Ammon's horn (tissue), 1 donor: Measurements from ENCODE around the gene RYR2.
"Not testable (repeated sequence)": the region's sequence is repeated elsewhere in the genome, so short reads cannot be mapped to it uniquely, and the experiment has no call there.

Source experiments
- DNase-seq: peaks from one replicate; pipeline ENCODE4 v3.0.0-alpha.2; 2016; ENCODE audit warnings: low spot score

Gene RYR2

DNA sequence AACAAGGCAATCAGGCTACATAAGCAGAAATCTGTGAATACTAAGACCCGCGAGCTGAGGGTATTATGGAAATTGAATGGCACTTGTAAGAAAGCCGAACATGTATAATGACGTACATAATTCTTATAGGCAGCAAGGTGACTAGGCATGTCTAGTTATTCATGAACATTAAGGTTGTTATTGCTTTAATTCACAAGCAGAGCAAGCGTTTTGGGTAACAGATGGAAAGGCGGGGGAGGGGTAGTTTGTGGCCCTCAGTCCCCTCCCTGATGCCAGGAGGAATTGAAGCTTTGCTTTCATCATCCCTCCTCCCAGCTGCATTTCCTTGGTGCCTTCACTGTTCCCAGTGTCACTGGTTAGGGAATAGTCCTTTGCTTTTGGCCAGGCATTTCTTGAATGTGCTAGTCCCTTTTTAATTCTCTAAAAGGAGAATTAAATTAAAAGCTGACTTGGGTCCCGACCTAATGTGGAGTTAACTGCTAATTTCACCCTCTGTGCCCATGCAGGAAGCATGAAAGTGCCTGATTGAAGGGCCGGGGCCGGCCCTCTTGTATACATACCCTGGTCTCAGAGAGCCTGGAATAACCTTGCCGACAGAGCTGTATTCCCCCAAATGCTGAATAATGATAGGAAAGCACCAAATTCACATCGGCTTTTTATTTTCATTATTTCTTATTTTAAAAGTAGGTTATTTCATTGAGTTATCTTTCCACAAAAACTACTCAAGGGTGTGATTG lies 42.5 kb downstream of the RYR2 start:
- DNase-seq = peak; percentile 24

DNA sequence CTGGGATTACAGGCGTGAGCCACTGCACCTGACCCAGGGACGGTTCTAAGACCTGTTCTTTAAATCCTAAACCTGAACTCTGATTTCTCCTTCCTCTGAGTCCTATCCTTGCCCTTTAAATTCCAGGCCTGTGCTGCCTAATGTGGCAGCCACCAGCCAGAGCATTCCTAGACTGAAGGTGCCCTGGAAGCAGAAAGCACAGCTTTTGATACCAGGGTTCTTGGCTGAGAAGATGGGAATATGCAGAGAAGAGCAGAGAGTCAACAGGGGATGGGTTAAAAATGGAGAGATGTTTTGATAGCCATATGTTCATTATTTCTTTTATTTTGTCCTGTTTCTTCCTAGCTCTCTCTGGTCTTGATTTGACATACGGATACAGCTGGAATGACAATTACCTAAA lies 49.7 kb downstream of the RYR2 start:
- no peak for DNase-seq

DNA sequence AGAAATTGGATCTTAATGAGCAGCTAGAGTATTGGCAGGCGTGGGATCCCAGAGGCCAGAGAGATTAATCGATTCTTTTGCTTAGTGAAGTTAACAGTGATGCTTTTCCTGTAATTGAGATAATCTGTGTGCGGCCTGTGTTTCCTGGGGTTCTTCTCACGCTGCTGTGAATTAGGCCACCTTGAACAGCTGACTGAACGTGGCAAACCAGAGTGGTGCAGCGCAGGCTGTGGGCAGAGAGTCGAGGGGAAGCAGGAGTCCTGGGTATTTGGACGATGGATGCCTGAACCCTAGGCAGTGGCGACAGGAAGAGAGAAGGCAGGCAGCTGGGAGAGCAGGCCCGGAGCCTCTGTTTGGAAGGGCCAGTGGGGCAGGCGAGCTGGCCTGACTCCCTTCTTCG lies 51.7 kb downstream of the RYR2 start:
- no peak for DNase-seq

DNA sequence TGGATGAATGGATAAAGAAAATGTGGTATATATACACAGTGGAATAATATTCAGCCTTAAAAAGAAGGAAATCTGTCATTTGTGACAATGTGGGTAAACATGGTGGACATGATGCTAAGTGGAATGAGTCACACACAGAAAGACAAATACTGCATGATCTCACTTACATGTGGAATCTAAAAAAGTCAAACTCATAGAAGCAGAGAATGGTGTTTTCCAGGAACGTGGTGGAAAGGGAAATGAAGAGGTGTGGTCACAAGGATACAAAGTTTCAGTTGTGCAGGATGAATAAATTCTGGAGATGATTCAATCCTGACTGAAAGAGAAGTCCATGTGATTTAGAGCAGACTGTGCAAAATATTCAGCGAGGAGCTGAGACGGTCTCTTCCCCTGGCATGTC lies 56.6 kb downstream of the RYR2 start:
- DNase-seq = no peak

DNA sequence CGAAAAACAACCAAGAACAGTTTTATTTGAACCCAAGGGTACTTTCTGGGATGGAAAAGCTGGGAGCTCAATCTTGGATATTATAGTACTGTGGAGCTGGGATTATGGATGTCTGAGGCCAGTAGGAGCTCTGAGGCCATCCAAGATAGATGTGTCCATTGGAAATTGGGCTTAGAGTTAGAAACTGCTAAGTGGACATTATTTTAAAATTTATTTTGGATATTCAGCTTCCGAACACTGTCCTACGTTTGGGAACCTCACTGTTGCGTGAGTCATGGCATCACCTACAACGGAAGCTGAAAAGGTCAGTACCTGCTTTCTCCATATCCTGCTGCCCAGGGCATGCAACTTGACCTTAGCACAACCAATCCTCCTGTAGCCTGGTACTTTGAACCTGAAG lies 61.0 kb downstream of the RYR2 start:
- DNase-seq = no peak

DNA sequence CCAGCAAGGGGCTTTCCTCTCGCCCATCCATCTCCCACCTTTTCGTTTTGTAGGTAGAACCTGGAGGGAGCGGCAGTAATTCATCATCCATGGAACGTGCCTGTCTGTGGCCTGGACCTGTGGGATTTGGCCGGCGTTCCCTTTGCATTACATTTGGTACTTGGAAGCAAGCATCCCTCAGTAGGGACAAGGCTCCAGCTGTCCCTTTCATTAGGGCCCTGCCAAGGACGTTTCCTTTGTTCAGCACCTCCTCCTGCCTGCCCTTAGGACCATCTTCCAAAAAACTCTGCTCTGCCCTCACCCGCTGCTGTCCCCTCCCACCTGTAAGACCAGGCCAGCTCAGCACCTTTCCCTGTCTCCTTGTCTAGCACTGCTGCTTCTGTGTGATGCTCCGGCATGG lies 62.1 kb downstream of the RYR2 start:
- DNase-seq = no peak

DNA sequence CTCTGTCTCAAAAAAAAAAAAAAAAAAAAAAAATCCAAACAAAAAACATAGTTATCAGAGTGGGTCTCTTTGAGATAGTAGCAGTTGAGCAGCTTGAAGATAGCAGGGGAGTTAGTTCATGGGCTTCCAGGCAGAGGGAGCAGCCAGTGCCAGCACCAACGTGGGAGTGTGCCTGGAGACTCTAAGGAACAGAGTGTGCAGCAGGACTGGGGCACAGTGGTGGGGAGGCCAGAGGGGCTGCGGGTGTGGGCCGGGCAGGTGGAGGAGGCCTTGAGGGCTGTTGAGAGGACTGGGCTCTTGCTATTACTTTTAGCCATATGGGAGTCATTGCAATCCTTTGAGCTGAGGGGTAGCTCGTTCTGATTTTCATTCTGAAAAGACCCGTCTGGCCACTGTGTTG lies 63.8 kb downstream of the RYR2 start:
- DNase-seq = peak; percentile 45

DNA sequence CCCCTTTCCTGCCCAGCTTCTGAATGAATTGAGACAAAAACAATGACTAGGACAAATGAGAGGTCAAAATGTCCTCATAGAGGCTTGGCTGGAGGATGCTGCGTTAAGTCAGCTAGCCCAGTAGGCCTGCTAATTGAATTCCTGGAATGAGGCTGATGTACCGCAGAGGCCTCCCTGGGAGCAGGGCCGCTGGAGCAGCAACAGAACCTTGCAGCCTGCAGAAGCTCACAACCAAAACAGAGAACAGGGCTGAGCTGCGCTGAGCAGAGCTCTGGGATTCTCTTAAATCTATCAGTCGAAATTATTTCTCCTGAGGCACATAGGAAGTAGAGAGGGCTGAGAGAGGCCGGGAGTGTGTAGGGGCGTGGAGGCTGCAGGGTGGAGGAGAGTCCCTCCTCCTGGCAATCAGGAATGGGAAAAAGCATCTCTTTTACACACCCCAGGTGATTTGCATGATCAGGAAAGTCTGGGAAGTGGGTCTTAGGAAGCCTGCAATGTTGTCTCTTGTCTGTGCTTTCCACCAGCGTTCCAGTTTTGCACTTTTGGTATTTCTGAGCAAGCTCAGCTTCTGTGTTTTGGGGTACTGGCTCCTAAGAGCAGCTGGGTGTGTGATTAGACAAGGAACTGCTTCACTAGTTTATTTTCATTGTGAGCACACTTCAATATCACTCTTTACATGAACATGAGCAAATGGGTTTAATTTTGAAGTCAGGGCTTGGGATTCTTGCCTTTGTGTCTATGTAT lies 66.5 kb downstream of the RYR2 start:
- no peak for DNase-seq

DNA sequence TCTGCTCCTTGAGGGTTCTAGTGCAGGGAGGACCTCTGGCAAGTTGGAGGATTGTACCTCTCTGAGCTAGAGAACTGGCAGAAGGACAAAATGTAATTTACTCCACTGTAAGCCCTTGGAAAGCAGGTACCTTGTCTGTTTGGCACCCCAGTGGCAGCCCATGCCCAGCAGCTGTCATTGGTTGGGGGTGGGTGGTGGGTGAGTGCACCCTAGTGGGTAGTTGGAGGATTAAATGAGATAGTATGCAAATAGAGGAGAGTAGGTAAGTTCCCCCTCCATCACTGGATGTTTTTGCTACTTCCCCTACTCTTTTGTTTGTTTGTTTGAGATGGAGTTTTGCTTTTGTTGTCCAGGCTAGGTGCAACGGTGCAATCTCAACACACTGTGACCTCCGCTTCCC lies 69.8 kb downstream of the RYR2 start:
- DNase-seq = no peak

DNA sequence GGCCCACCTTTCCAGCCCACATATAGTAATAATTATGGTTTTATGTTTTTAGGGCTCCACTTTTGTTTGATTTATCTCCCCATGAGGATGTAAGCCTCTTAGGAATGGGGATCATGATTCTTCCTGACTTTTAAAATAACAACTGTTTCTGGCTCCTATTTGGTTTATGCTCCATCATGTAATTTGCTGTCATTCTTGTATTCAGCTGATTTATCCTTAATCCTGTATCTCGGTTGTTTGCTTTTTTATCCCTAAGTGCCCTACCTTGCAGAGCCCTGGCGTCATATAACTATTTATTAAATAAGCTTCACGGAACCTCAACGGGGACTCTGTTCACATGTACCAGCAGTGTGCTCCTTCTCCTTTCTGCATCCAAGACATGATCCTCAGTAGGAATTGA lies 70.7 kb downstream of the RYR2 start:
- no peak for DNase-seq

DNA sequence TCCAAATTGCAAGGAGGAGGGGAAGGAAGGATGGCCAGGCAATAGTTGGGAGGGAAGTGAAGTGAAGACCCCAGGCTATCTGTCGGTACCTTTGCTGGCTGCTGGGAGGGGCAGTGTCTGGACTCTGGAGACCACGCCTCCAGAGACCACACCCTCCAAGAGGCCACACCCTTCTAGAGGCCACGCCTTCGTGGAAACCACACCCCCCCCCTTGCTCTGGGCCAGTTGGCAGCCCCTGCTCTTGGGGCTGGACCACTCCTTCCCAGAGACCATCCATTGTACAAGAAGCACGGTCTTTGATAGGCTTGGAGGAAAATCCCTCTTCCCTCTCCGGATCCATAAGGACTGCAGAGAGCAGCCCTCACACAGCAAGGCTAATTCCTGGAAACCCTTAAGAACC lies 73.1 kb downstream of the RYR2 start:
- no peak for DNase-seq

DNA sequence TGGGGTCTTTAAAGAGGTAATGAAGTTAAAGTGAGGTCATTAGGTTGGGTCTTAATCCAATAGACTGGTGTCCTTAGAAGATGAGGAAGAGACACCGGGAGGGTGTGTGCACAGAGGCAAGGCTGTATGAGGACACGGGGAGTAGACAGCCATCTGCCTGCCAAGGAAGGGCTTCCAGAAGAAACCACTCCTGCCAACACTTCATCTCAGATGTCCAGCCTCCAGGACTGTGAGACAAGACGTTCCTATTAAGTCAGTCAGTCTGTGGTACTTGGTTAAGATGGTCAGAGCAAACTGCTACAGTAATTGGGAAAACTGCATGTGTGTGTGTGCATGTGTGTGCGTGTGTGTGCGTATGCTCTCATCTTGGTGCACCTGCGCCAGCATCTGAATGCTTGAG lies 77.1 kb downstream of the RYR2 start:
- DNase-seq = no peak

DNA sequence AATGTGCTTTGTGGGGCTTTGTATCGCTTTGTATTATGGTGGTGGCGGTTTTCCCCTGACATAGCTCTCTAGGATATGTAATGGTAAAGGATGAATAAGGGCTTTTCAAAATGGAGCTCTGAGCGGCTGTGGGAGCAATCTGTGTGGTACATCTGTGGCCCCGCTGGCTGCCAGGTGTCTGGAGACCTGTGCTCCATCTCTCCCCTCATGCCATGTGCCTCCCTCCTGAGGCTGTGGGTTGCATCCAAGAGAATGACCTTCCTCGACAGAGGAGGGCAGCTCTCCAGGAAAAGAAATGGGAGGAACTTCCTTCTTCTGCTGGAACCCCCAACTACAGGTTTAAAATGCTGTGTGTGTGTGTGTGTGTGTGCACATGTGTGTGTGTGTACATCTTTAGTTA lies 78.7 kb downstream of the RYR2 start:
- DNase-seq = no peak

DNA sequence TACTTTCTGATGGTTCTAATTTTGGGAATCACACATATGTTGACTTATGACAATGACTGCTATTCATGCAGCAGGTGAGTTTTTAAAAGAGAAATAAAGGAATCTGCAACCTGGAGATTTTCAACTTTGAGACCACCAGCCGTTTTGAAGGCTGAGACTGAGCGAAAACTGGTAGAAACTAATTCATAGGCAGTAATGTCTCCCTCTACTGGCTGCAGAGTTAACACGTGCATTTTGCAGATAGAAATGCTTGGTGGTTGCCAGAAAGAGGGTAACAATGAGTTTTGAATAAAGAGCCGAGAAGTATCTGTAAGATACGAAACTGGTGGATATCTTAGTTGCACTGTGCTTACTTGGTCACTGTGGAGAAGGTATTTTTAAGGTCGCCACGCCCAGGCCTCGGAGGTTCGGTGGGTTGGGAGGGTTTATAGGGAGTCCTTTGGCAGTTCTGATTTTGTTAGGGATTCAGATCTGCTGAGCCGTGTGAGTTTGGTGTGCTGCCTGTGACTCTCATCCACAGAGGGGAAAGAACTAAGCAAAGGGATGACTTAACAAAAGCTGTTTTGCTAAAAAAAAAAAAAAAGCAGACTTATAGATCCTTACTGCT lies 83.0 kb downstream of the RYR2 start:
- no peak for DNase-seq

DNA sequence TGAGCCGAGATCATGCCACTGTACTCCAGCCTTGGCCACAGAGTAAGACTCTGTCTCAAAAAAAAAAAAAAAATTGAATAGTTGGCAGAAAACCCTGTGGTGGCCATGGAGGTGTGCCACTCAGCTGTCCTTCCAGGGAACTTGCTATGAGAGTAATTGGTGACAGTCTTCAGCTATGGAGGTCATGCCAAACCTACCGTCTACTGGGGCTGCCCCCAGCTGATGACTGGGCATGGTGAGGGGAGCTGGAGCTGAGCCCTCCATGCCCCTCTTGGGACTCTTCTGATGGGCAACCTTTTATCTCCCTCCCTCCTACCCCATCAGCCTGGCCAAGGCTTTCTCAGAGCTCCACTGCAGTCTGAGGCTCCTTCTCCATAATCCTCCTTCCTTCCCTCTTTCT lies 84.2 kb downstream of the RYR2 start:
- no peak for DNase-seq

DNA sequence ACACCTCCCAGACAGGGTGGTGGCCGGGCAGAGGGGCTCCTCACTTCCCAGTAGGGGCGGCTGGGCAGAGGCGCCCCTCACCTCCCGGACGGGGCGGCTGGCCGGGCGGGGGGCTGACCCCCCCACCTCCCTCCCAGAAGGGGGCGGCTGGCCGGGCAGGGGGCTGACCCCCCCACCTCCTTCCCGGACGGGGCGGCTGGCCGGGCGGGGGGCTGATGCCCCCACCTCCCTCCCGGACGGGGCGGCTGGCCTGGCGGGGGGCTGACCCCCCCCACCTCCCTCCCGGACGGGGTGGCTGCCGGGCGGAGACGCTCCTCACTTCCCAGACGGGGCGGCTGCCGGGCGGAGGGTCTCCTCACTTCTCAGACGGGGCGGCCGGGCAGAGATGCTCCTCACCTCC lies 85.3 kb downstream of the RYR2 start:
- DNase-seq = not testable (repeated sequence)

DNA sequence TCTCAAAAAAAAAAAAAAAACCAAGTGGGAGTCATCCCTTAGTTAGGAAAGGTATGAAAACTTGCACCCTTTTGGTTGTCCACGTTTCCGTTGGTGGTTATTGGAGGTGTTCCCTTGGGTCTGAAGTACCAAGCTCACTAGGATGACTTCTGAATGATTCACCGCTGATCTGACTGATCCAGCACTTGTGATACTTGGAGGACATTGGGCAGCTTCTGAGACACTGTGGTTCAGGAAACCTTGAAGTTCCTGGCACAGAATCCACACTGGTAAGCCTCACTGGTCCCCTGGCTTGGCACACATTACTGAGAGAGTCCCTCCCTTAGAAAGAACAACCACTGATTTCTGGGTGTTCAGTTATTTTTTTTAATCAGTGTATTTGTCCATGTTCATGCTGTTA lies 91.9 kb downstream of the RYR2 start:
- no peak for DNase-seq

DNA sequence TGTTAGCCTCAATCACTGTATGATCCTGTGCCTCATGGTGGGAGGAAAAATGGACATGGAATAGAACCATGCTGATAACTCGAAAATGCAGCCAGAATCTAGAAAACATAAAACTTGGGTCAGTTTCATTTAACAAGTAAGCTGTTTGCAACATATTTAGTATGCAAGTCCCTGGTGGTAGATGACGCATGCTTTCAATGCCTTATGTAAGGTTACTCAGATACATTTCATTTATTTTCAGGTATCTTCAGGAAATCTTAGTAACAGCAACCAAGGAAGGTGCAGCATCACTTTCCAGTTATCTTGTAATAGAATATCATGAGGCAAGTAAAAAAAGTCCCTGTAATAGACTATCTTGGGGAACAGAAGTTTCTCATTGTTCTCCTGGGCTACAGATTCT lies 92.9 kb downstream of the RYR2 start:
- no peak for DNase-seq

DNA sequence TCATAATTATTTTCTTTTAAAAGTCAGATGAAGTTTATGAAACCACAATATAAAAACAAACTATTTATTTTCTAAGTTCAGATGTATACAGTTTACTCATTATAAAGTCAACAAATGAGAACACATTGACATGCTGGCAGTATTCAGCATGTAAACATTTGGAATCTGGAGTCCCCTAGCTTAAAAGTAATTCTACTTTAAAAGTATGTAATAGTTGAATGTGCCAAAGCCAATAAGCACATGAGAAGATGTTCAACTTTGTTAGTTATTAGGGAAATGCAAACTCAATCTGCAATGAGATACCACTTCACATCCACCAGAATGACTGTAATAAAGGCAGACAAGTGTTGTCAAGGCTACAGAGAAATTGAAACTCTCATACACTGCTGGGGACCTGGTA lies 96.6 kb downstream of the RYR2 start:
- DNase-seq = no peak

DNA sequence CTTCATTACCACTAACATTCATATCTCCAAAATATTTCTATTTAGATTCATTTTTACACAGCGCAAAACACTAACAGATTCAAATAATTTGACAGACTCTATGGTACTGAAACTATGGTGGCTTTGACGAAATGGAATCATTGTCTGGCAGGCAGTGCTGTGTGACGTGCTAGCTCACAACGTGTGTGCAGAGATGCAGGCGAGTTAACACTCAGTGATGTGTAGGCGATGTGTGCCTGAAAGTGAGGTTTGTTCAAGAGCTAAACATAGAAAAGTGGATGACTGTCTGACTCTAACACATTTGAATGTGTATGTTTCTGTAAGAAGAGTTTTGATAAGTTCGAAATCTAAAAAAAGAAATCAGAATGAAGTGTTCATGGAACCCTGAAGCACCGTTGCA lies 97.7 kb downstream of the RYR2 start:
- peak; percentile 64 for DNase-seq

DNA sequence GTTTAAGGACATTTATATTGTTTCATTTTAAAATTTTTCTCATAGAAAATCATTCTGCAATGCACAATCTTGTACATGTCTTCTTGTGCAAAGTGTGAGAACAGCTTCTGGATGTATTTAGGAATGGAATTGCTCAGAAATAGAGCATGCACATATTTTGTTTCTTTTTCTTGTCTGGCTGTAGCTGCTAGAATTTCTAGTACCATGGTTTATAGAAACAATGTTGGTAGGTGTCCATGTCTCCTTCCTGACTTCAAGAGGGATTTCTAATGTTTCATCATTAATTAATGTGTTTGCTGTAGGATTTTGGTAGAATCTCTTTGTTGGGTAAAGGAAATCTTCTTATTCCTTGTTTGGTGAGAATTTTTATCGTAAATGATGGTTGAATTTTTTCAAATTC lies 99.0 kb downstream of the RYR2 start:
- DNase-seq = no peak

DNA sequence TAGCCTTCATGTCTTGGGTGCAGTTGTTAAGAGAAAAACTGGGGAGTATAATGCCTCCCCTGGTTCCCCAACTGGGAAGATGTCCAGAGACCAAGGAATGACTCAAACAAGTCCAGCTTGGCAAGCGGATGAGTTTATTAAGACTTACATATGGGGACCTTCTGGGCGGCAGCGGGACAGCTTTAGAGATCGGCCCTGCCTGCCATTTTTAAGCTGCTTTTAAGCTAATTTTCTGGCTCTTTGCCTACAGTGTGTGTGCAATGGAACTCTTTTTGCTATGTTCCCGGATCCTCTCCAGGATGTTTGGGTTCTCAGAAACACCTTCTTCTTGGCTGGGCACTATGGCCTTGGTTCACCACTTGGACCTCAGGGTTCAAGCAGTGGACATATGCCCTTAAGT lies 99.5 kb downstream of the RYR2 start:
- DNase-seq = no peak

DNA sequence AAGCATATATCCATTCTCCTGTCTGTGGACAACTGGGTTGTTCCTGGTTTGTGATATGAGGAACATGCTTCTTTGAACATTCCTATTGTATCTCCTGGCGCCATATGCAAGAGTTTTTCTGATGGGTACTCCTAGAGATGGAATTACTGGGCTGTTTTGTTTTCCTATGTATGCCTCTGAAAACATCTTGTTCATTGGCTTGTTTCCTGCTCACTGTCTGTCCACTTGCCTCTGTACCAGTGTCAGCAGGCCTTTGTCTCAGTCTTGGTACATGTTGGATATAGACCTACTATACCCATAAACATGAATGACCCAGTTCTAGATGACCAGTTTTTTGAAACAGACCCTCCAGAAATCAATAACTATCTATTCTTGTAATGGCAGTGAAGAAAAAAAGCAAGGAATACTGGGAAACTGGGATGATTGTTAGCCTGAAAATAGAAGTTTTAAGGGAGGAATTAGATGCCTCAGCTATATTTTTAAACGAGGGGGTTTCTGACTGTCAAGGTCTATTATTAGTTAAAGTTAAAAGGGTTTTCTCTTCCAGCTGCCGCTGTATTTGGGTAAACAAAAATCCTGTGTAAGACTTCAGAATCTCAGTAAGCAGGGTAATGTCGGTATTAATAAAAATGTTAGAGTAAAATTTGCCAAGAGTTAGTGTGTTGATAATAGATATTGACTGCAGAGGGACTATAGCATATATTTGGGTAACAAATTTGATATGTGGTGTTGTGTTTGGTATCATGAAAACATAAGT lies 103.6 kb downstream of the RYR2 start:
- no peak for DNase-seq
